ENCODE data around the gene SLC25A47.

DNA sequence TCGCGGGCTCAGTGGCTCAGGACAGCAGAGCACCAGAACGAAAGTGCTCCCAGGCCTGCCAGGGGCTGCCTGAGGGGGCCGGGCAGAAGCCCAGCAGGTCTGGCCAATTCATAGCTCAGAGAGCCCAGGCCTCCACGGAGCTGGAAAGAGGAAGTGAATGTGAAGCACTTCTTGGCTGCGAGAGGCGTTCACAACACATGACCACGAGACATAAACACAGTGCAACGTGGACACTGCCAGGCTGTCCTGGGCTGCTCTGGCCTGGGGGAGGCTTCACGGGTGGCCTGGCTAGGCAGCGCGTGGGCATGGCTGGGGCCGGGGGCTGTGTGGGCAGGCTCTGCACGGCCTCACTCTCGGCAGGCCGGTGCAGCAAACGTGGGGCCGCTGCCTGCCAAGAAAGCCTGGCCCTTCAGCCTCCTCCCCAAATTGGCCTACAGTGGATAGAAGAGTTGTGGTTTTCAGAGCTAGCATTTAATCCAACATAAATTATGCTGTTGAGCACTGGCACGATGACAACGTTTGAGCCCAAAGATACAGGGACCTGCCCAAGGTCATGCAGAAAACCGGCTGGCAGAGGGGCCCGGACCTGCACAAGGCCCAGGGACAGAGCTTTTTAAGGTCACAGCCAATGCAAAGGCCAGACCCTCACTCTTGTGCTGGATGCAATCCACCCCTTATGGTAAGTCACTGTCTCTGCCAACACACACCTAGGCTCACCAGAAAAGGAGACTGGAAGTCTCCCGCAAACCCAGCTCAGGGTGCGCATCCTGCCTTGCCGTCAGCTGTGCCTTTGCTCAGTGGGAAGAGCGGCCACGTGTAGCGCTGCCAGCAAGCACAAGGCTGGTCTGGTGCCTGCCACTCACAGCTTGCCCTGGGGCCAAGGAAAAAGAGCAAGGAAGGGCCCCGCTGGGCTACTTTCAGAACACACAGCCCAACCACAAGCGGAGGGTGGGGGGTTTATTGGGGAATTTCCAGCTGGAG lies 25.5 kb upstream of the SLC25A47 start:
- TF ChIP-seq, protein P1, sequence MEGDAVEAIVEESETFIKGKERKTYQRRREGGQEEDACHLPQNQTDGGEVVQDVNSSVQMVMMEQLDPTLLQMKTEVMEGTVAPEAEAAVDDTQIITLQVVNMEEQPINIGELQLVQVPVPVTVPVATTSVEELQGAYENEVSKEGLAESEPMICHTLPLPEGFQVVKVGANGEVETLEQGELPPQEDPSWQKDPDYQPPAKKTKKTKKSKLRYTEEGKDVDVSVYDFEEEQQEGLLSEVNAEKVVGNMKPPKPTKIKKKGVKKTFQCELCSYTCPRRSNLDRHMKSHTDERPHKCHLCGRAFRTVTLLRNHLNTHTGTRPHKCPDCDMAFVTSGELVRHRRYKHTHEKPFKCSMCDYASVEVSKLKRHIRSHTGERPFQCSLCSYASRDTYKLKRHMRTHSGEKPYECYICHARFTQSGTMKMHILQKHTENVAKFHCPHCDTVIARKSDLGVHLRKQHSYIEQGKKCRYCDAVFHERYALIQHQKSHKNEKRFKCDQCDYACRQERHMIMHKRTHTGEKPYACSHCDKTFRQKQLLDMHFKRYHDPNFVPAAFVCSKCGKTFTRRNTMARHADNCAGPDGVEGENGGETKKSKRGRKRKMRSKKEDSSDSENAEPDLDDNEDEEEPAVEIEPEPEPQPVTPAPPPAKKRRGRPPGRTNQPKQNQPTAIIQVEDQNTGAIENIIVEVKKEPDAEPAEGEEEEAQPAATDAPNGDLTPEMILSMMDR (IDR thresholded peaks at IDR 0.05; ENCODE audit: extremely low read depth in 1 of 2, insufficient read depth in 1 of 2, low read depth in 1 of 2, low read length in 2 of 2): no peak
- no peak for TF ChIP-seq POLR2AphosphoS5 (IDR thresholded peaks at IDR 0.05; ENCODE audit: insufficient read depth, low read depth, low read length)
- no peak for TF ChIP-seq FOS (IDR thresholded peaks at IDR 0.05; ENCODE audit: borderline replicate concordance, insufficient read depth, low read length)
- no peak for TF ChIP-seq POLR2A (IDR thresholded peaks at IDR 0.05; ENCODE audit: low read depth, low read length)
- no peak for TF ChIP-seq EZH2 (IDR thresholded peaks at IDR 0.05; ENCODE audit: borderline replicate concordance, low read depth, low read length, severe bottlenecking)
- no peak for TF ChIP-seq JUN (IDR thresholded peaks at IDR 0.05; ENCODE audit: borderline replicate concordance, insufficient read depth, insufficient read length, low read depth)
- TF ChIP-seq, protein P2, sequence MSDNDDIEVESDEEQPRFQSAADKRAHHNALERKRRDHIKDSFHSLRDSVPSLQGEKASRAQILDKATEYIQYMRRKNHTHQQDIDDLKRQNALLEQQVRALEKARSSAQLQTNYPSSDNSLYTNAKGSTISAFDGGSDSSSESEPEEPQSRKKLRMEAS (IDR thresholded peaks at IDR 0.05; ENCODE audit: insufficient read depth, insufficient read length): no peak
- no peak for TF ChIP-seq MYC (IDR thresholded peaks at IDR 0.05; ENCODE audit: low read depth, low read length)
- TF ChIP-seq GATA2 (IDR thresholded peaks at IDR 0.05; ENCODE audit: insufficient read depth, insufficient read length, low read depth, low read length): no peak
